Measurements from ENCODE around the gene HAGHL.
"Not testable (repeated sequence)": the region's sequence is repeated elsewhere in the genome, so short reads cannot be mapped to it uniquely, and the experiment has no call there.

HAGHL gene

GRCh38 chr16:736936-737481, 10.1 kb downstream of the HAGHL start:
- no peak for DNase-seq

- no peak for DNase-seq
Measured at GRCh38 chr16:739560-740458, 12.9 kb downstream of the HAGHL start.

GRCh38 chr16:740459-740763, 13.5 kb downstream of the HAGHL start:
- no peak for DNase-seq

DNA sequence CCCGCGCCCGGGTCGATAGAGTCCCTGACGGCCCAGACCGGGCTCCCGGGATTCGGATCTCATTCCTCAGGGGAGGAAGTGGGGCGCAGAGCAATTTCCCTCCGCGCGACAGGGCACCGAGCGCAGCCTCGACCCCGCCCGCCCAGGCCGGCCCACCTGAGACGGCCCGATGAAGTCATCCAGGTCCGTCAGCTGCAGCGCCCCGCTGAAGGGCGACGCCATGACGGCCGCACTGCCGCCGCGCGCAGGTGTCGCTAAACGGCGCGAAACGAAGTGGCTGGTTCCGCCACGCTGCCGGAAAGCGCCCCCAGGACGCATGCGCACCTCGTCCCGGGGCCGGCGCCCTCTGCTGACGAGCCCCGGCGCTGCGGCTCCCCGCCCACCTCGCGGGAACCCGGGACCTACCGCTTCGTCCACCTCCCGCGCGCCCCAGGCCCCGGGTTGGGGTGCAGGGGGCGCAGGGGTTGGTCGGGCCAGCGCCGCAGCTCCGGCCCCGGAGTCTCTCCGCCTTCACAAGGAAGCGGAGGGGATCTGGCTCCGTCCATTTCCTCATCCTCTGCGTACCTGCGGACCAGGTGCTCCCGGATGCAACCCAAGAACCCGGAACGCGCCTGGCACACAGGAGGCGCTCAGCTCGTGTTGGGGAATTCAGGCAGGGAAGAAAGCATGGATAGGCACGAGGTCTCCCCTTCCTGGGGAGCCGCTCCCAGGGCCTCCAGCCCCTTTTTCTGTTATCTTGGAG, 14.0 kb downstream of the HAGHL start, which contains the start of gene CIAO3:
TSS of gene CIAO3 (minus strand) at position 234 of the 742 bp plus-strand sequence. CDS start at position 222, 12 bp downstream.
- peak; percentile 94 for DNase-seq

GRCh38 chr16:741986-742629, 15.2 kb downstream of the HAGHL start:
- DNase-seq: no peak

DNA sequence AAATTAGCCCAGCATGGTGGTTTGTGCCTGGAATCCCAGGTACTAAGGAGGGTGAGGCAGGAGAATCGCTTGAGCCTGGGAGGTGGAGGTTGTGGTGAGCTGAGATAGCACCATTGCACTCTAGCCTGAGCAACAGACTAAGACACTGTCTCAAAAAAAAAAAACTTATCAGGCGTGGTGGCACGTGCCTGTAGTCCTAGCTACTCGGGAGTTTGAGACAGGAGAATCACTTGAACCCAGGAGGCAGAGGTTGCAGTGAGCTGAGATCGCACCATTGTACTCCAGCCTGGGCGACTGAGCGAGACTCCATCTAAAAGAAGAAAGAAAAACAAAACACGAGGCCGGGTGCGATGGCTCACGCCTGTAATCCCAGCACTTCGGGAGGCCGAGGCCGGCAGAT, 16.0 kb downstream of the HAGHL start:
- not testable (repeated sequence) for DNase-seq

DNA sequence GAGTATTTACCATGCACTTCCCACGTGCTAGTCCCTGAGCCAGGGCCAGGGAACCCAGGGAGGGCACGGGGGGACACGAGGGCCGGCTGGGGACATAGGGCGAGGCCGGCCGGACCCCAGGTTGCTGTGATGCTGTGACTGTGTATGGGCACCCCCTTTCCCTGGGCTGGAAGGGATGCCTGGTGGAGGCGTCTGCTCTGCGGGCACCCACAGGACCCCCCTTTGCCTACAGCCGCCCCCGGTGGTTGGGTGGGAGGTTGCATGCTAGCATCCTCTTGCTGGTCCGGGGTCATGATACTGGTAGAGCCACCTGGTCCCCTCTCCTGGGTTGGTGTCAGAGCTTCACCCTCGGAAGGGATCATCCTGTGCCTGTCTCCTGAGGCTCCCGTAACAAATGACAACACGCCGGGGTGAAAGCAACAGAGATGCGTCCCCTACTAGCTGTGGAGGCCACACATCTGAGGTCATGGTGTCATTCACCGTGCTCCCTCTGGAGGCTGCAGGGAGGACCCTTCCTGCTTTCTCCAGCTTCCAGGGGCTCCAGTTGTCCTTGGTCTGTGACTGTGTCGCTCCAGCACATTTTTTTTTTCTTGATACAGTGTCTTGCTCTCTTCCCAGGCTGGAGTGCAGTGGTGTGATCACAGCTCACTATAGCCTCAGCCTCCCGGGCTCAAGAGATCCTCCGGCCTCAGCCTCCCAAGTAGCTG, 17.0 kb downstream of the HAGHL start:
- DNase-seq: no peak

DNA sequence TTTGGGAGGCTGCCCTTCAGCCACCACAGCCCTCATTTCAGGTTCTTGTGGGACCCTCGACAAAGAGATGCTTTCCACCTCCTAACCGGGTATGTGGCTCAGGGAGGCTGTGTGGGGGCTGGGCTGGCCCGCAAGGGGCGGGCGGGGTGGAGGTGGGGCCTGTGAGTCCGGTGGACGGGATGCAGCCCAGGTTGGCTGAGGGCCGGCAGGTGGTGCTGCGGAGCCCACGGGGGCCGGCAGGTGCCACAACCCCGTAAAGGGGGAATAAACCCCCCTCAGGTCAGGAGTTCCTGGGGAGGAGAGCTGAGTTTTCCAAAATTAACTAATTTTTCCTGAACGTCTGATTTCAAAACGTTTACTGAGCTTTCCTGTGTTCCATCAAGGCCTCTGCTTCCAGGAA, 18.8 kb downstream of the HAGHL start:
- DNase-seq: peak; percentile 42

- DNase-seq: no peak
Measured at GRCh38 chr16:746637-747036, 19.7 kb downstream of the HAGHL start.

DNA sequence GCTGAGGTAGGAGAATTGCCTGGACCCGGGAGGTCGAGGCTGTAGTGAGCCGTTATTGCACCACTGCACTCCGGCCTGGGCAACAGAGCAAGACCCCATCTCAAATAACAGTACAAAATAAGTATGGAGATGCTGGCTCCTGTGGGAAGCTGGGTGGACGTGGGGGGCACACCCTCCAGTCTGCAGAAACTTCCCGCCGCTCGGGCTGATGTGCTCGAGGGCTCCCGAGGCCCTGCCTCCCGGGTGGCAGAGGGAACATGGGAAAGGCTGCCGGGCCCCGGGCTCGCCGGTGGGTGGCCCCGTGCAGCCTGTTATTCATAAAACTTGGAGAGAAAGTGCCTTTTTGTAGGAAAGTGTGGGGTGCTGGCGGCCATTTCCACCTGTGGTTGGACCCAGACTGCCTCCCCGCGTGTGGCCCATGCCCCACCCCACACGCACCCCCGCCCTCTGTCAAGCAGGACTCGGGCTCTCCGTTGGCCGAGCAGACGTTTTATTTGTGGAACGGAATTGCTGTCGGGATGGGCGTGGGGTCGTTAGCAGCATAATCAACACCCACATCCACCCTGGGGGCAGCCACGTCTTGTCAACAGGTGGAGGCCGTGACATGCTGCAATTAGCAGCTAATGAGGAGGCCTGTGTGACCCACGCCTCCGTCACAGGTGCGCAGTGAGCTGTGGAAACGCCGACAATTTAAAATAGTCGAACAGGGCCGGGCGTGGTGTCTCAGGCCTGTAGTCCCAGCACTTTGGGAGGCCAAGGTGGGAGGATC, 21.3 kb downstream of the HAGHL start:
- DNase-seq: no peak

DNA sequence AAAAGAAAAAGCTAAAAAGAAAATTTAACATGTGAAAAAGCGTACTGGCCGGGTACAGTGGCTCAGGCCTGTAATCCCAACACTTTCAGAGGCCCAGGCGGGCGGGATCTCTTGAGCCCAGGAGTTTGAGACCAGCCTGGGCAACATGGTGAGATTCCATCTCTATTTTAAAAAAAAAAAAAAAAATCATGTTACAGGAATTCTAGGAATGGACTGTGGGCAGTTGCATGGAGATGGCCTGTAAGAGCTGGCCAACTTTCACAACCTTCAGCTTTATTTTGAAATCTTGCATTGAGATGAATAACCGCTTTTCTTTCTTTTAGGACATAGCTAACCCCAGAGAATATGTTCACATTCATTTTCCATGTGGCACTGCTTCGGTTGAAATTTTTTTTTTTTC, 22.1 kb downstream of the HAGHL start:
- DNase-seq: no peak

DNA sequence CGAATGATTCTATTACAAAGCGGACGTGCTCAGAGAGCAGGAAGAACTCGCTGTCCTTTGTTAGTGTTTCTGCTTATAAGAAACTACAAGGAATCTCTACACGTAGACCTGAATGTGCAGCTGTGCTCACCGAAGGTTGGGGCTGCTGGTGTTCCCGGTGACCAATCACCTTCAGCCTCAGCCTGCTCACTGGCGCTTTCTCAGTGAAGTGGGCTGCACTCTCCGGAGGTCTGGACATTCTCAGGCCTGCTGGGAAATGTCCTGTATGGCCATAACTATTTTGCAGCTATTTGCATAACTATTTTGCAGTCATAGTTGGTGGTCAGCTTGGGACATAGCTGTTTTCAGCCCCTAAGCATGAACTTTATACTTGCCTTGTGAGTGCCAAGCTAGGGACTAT, 23.6 kb downstream of the HAGHL start:
- DNase-seq: no peak

GRCh38 chr16:751152-752006, 24.5 kb downstream of the HAGHL start:
- no peak for DNase-seq

GRCh38 chr16:752007-752312, 25.1 kb downstream of the HAGHL start:
- no peak for DNase-seq

DNA sequence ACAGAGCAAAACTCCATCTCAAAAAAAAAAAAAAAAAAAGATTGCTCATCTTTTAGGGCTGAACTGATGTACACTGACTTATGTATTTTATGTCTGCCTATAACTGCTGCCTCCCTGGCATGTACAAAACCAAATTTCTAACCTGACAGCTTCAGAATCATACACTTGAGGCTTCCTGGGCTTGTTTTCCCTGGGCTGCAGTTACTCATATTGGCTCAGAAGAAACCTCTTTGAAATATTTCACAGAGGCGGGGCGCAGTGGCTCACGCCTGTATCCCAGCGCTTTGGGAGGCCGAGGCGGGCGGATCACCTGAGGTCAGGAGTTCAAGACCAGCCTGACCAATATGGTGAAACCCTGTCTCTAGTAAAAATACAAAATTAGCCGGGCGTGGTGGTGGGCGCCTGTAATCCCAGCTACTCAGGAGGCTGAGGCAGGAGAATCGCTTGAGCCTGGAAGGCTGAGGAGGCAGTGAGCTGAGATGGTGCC, 27.3 kb downstream of the HAGHL start:
- not testable (repeated sequence) for DNase-seq

- no peak for DNase-seq
Measured at GRCh38 chr16:754656-755055, 27.8 kb downstream of the HAGHL start.

DNA sequence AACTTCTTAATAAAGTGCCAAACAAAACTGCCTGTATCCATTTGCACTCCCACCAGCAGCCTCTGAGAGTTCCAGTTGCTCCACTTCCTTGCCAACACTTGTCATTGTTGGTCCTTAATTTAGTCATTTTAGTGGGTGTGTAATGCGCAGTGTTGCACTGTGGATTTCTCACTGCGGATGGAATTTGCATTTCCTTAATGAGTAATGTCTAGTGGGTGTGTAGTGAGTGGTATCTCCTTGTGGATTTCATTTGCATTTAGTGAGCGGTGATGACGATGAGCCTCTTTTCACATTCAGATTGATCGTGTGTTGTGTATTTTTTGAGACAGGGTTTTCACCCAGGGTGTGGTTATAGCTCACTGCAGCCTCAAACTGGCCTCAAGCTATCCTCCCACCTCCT, 29.5 kb downstream of the HAGHL start:
- DNase-seq: no peak

DNA sequence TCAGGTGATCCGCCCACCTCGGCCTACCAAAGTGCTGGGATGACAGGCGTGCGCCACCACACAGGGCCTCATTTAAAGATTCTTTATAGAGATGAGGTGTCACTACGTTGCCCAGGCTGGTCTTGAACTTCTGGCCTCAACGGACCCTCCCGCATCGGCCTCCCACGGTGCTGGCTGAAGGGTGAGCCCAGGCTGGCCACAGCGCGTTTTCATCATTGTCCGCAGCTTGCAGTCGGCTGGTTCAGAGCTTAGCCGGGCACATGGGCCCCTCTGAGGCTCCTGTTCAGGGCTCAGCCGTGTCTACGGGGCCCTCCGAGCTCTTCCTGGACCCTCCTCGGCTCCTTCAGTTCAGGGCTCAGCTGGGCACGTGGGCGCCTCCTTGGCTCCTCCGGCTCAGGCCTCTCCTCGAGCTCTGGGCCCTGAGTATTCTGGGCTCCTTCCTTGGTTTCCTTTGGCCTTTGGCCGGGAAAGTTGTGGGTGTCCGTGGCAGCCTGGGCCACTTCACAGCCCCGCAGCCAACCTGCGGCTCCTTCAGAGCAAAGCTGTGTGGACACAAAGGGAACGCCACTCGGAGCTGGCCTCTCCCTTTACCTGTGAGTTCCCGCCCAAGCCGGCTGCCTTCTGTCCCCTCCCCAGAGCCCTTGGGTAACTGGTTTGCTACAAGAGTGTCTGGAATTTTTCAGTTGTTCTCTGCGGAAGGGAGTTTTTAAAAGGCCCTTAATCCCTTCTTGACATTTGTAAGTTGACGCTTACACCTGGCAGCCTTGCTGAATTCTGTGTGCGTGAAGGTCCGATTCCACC, 32.4 kb downstream of the HAGHL start:
- no peak for DNase-seq

- no peak for DNase-seq
Measured at GRCh38 chr16:760065-760464, 33.2 kb downstream of the HAGHL start.
